Putamen (tissue), 1 donor: ENCODE measurements around the gene OR1J2.
A peak's percentile ranks its signal among the peaks of the same experiment; 100 is the strongest.
"Not testable (repeated sequence)": the region's sequence is repeated elsewhere in the genome, so short reads cannot be mapped to it uniquely, and the experiment has no call there.

ENCODE experiments used
- DNase-seq: peaks from one replicate; pipeline ENCODE4 v3.0.0-alpha.2; 2016; ENCODE audit warnings: low spot score

The OR1J2 gene

GRCh38 chr9:122510502-122510901, at the start of gene OR1J2:
Gene OR1J2 (plus strand): TSS chr9:122510802. CDS start chr9:122510802, 0 bp downstream.
- DNase-seq = no peak

- no peak for DNase-seq
These were observed 46.6 kb upstream of the OR1J2 start for GRCh38 chr9:122463828-122464632.

- peak; percentile 83 for DNase-seq
These were observed 45.7 kb upstream of the OR1J2 start for GRCh38 chr9:122464633-122465567.

- DNase-seq = no peak
These were observed 44.1 kb upstream of the OR1J2 start for GRCh38 chr9:122466456-122466855.

GRCh38 chr9:122468735-122469134, 41.9 kb upstream of the OR1J2 start:
- no peak for DNase-seq

GRCh38 chr9:122474561-122474960, 36.0 kb upstream of the OR1J2 start:
- no peak for DNase-seq

- DNase-seq = no peak
These were observed 34.9 kb upstream of the OR1J2 start for GRCh38 chr9:122475717-122476116.

GRCh38 chr9:122477346-122477745, 33.3 kb upstream of the OR1J2 start:
- no peak for DNase-seq

- DNase-seq = no peak
These were observed 32.8 kb upstream of the OR1J2 start, which contains the start of gene OR1J1 for GRCh38 chr9:122477826-122478225. Gene OR1J1 (minus strand): TSS chr9:122477926. CDS start chr9:122477926, 0 bp downstream.

GRCh38 chr9:122479062-122479461, 31.5 kb upstream of the OR1J2 start:
- no peak for DNase-seq

GRCh38 chr9:122498883-122499288, 11.7 kb upstream of the OR1J2 start:
- no peak for DNase-seq

GRCh38 chr9:122506964-122507363, 3.6 kb upstream of the OR1J2 start:
- DNase-seq = no peak

- DNase-seq = no peak
These were observed 7.6 kb downstream of the OR1J2 start for GRCh38 chr9:122518226-122518625.

- DNase-seq = no peak
These were observed 8.2 kb downstream of the OR1J2 start, which contains the start of gene OR1J4 for GRCh38 chr9:122518841-122519240. Gene OR1J4 (plus strand): TSS chr9:122519141. CDS start chr9:122519141, 0 bp downstream.

GRCh38 chr9:122519376-122519775, 8.8 kb downstream of the OR1J2 start:
- no peak for DNase-seq

GRCh38 chr9:122526602-122527001, 16.0 kb downstream of the OR1J2 start:
- DNase-seq = no peak

GRCh38 chr9:122527193-122527592, 16.6 kb downstream of the OR1J2 start, which contains the start of gene OR1N1:
Gene OR1N1 (minus strand): TSS chr9:122527293. CDS start chr9:122527293, 0 bp downstream.
- no peak for DNase-seq

GRCh38 chr9:122531157-122531556, 20.6 kb downstream of the OR1J2 start:
- not testable (repeated sequence) for DNase-seq

GRCh38 chr9:122536134-122536533, 25.5 kb downstream of the OR1J2 start:
- DNase-seq = no peak

- not testable (repeated sequence) for DNase-seq
These were observed 26.5 kb downstream of the OR1J2 start for GRCh38 chr9:122537066-122537465.

GRCh38 chr9:122538757-122539156, 28.2 kb downstream of the OR1J2 start:
- no peak for DNase-seq

- no peak for DNase-seq
These were observed 35.6 kb downstream of the OR1J2 start for GRCh38 chr9:122546196-122546595.
